SK-N-SH (cell line): ENCODE data around the gene LIAS. TPM values are rescaled to one million over a fixed set of nuclear protein-coding genes. Genes with fewer than 3 reads are reported as not detected.

ENCODE experiments used
- CTCF ChIA-PET: fragments of 300-600, 350-600 bp; formaldehyde crosslinking; extraction: SDS; loops from one replicate; lab custom pipeline; 2021; lab: Yijun Ruan, JAX
- POLR2A ChIA-PET: fragments of 350-600 bp; sonication (Branson Sonifier 250); formaldehyde crosslinking; extraction: SDS; loops from one replicate; lab custom pipeline; 2020; ENCODE audit warnings: antibody characterized with exemption, inconsistent platforms; lab: Yijun Ruan, JAX
- DNase-seq: peaks from one replicate; pipeline ENCODE4 v3.0.0; 2012
- H2AFZ ChIP-seq: fragments of 200-600 bp; sonication (generic); 2 replicates; pipeline ENCODE4 v1.8.1; 2016; ENCODE audit warnings: antibody characterized with exemption, mild to moderate bottlenecking, low read depth
- H3F3A ChIP-seq: fragments of 200-600 bp; sonication (generic); replicated peaks from 2 replicates; pipeline ENCODE3; 2016; ENCODE audit warnings: antibody characterized with exemption, mild to moderate bottlenecking; ENCODE audit not compliant: insufficient read depth
- H3K27ac ChIP-seq, 2 experiments: fragments of 200-500 bp in 1 of 2; fragments of 200-600 bp in 1 of 2; sonication (Bioruptor generic) in 1 of 2; sonication (generic), shearing (Covaris generic) in 1 of 2; 2 replicates each; pipeline versions ENCODE4 v1.5.1 to v1.6.1; 2014 to 2016; ENCODE audit warnings: low read depth in 2 of 2, inconsistent platforms in 1 of 2, low read length in 1 of 2, mild to moderate bottlenecking in 1 of 2, mixed read lengths in 1 of 2
- H3K27me3 ChIP-seq: fragments of 200-600 bp; sonication (generic), shearing (Covaris generic); 2 replicates; pipeline ENCODE4 v1.6.1; 2016; ENCODE audit warnings: mixed run types; ENCODE audit not compliant: insufficient read depth
- H3K36me3 ChIP-seq, 2 experiments: fragments of 200-500 bp in 1 of 2; fragments of 200-600 bp in 1 of 2; sonication (Bioruptor generic) in 1 of 2; sonication (generic) in 1 of 2; replicated peaks in 1 of 2; 2 replicates each; pipeline versions ENCODE3 to v1.5.1; 2014 to 2016; ENCODE audit warnings: low read length in 1 of 2, mild to moderate bottlenecking in 1 of 2; ENCODE audit not compliant: insufficient read depth in 2 of 2, control insufficient read depth in 1 of 2
- H3K4me1 ChIP-seq, 2 experiments: fragments of 200-500 bp in 1 of 2; fragments of 200-600 bp in 1 of 2; sonication (Bioruptor generic) in 1 of 2; sonication (generic), shearing (Covaris generic) in 1 of 2; 2 replicates each; pipeline versions ENCODE4 v1.5.1 to v1.6.1; 2014 to 2016; ENCODE audit warnings: low read depth in 1 of 2, low read length in 1 of 2, mixed run types in 1 of 2; ENCODE audit not compliant: insufficient read depth in 2 of 2, control insufficient read depth in 1 of 2
- H3K4me2 ChIP-seq: fragments of 200-600 bp; sonication (generic), shearing (Covaris generic); 2 replicates; pipeline ENCODE4 v1.6.1; 2017; ENCODE audit warnings: mixed run types
- H3K4me3 ChIP-seq, 2 experiments: fragments of 200-500 bp in 1 of 2; fragments of 200-600 bp in 1 of 2; sonication (Bioruptor generic) in 1 of 2; sonication (generic), shearing (Covaris generic) in 1 of 2; 2 replicates each; pipeline versions ENCODE4 v1.5.1 to v1.8.1; 2014 to 2016; ENCODE audit warnings: low read depth in 2 of 2, inconsistent platforms in 1 of 2, low read length in 1 of 2, mild to moderate bottlenecking in 1 of 2, mixed read lengths in 1 of 2, moderate library complexity in 1 of 2
- H3K79me2 ChIP-seq: fragments of 200-600 bp; sonication (generic); 2 replicates; pipeline ENCODE4 v1.8.1; 2017; ENCODE audit warnings: mild to moderate bottlenecking; ENCODE audit not compliant: insufficient read depth
- H3K9ac ChIP-seq: fragments of 200-600 bp; sonication (generic); 2 replicates; pipeline ENCODE4 v1.6.1; 2017; ENCODE audit warnings: mixed run types
- H3K9me2 ChIP-seq: fragments of 200-600 bp; sonication (generic); 2 replicates; pipeline ENCODE4 v1.6.1; 2017; ENCODE audit warnings: mixed run types
- H3K9me3 ChIP-seq: fragments of 200-600 bp; sonication (generic); 2 replicates; pipeline ENCODE4 v1.6.1; 2017; ENCODE audit warnings: mixed run types, mild to moderate bottlenecking, moderate library complexity
- H4K20me1 ChIP-seq: fragments of 200-600 bp; sonication (generic); 2 replicates; pipeline ENCODE4 v1.6.1; 2017; ENCODE audit warnings: mild to moderate bottlenecking, mixed run types; ENCODE audit not compliant: insufficient read depth
- CHD2 ChIP-seq: fragments of 150-350 bp; IDR thresholded peaks from 2 replicates; pipeline ENCODE4 v1.6.1; 2018; ENCODE audit warnings: low read length; ENCODE audit not compliant: partially characterized antibody
- ELF1 ChIP-seq: IDR thresholded peaks from 2 replicates; pipeline ENCODE4 v1.4.0; 2012
- FOSL2 ChIP-seq: IDR thresholded peaks from 2 replicates; pipeline ENCODE4 v1.4.0; 2012; ENCODE audit warnings: low read depth, mild to moderate bottlenecking, moderate library complexity, borderline replicate concordance
- GABPA ChIP-seq: IDR thresholded peaks from 2 replicates; pipeline ENCODE4 v1.4.0; 2012; ENCODE audit warnings: low read depth, mild to moderate bottlenecking
- GATA2 ChIP-seq: sonication (generic); formaldehyde crosslinking; IDR thresholded peaks from 2 replicates; pipeline ENCODE4 v1.5.0; 2020; ENCODE audit warnings: mild to moderate bottlenecking, missing genetic modification reagents
- JUND ChIP-seq: IDR thresholded peaks from 2 replicates; pipeline ENCODE4 v1.4.0; 2012
- MXI1 ChIP-seq: IDR thresholded peaks from 2 replicates; pipeline ENCODE4 v1.6.1; 2012; ENCODE audit warnings: mild to moderate bottlenecking, low read depth, low read length, improper control_type of control experiment
- NFIC ChIP-seq: IDR thresholded peaks from 2 replicates; pipeline ENCODE4 v1.4.0; 2012; ENCODE audit warnings: borderline replicate concordance
- NRF1 ChIP-seq: IDR thresholded peaks from 2 replicates; pipeline ENCODE4 v1.6.1; 2012; ENCODE audit warnings: low read depth, mild to moderate bottlenecking, low read length
- POLR2AphosphoS5 ChIP-seq: IDR thresholded peaks from 2 replicates; pipeline ENCODE4 v1.6.1; 2012; ENCODE audit warnings: low read depth, low read length
- RCOR1 ChIP-seq: fragments of 150-350 bp; IDR thresholded peaks from 2 replicates; pipeline ENCODE4 v1.6.1; 2017; ENCODE audit warnings: antibody characterized with exemption, low read length
- SIN3A ChIP-seq: IDR thresholded peaks from 2 replicates; pipeline ENCODE4 v1.6.1; 2012; ENCODE audit warnings: low read depth, mild to moderate bottlenecking, low read length, moderate library complexity, borderline replicate concordance
- SMC3 ChIP-seq: IDR thresholded peaks from 2 replicates; pipeline ENCODE4 v1.6.1; 2012; ENCODE audit warnings: low read depth, low read length, improper control_type of control experiment
- TAF1 ChIP-seq: IDR thresholded peaks from 2 replicates; pipeline ENCODE4 v1.6.1; 2012; ENCODE audit warnings: low read depth, mild to moderate bottlenecking, low read length, moderate library complexity, borderline replicate concordance
- TCF12 ChIP-seq: IDR thresholded peaks from 2 replicates; pipeline ENCODE4 v1.4.0; 2012
- TEAD4 ChIP-seq: IDR thresholded peaks from 2 replicates; pipeline ENCODE4 v1.4.0; 2012; ENCODE audit warnings: mild to moderate bottlenecking, borderline replicate concordance; ENCODE audit not compliant: insufficient read depth
- YY1 ChIP-seq: IDR thresholded peaks from 2 replicates; pipeline ENCODE4 v1.4.0; 2012; ENCODE audit warnings: low read depth, mild to moderate bottlenecking
- WGBS: methylation state at CpG from one replicate; pipeline ENCODE4 v1.1.6; 2017; ENCODE audit warnings: low lambda C conversion rate; 5-methylcytosine and 5-hydroxymethylcytosine counted together
- polyA plus RNA-seq, 3 experiments: library from polyadenylated mRNA; depleted of rRNA; stranded (reverse); fragments of >200 nt; gene quantifications; 2 replicates each; pipeline ENCODE4 v1.2.3, GENCODE V29; 2012
- TF ChIP-seq, protein P1 (sequence below): fragments of 150-350 bp; IDR thresholded peaks from 2 replicates; pipeline ENCODE4 v1.6.1; 2017; ENCODE audit warnings: antibody characterized with exemption, low read length, low read depth, borderline replicate concordance
- TF ChIP-seq, protein P2 (sequence below): IDR thresholded peaks from 2 replicates; pipeline ENCODE4 v1.4.0; 2012; ENCODE audit warnings: low read depth
- TF ChIP-seq, protein P3 (sequence below): IDR thresholded peaks from 2 replicates; pipeline ENCODE4; 2012
- TF ChIP-seq, protein P4 (sequence below): fragments of 200-600 bp; sonication (generic); IDR thresholded peaks from 2 replicates; pipeline ENCODE4 v1.6.1; 2017; ENCODE audit warnings: antibody characterized with exemption, mild to moderate bottlenecking, moderate library complexity
- TF ChIP-seq, protein P5 (sequence below): fragments of 150-350 bp; IDR thresholded peaks from 2 replicates; pipeline ENCODE4 v1.6.1; 2016; ENCODE audit warnings: mild to moderate bottlenecking, low read depth, low read length
- TF ChIP-seq, protein P6 (sequence below): IDR thresholded peaks from 2 replicates; pipeline ENCODE4 v1.4.0; 2012; ENCODE audit warnings: low read depth, borderline replicate concordance

The LIAS gene
- polyA plus RNA-seq, 1 of the 3 experiments (the other 2 are of a cell fraction) = 9.2 TPM

DNA sequence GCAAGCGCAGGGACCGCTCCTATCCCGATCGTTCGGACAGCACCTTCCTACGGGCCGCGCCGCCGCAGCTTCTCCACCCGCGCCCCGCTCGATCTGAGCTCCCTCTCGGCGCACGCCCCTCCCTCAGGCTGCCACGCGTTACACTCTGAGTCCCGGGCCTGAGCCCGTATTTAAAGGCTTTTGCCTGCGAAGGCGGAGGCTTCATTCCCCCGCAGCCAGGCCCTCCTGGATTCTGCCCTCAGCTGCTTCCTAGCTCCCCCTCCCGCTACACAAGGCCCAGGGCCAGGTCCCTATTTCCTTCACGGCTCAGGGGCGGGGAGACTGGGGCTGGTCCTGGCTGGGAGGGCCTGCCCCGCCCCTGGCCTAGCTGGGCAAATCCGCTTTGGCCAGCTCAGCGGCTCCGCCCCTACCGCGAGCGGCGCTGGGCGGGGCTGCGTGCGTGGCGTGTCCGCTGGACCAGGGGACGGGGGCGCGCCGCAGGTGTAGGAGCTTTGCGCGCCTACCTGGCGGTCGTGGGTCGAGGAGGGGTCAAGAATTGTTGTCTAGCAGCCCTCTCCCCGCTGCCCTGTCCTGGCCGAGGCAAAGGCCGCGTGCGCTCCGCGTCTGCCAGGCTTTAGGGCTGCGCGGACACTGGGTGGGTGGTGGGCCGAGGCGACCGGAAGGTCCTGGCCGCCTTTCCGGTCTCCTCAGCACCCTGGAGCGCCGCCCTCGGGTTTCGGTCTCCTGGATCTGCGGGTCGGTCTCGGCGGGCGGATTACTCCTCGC is 68.6 kb downstream of the LIAS start, which contains the start of gene UGDH:
Gene UGDH (minus strand): TSS at position 144 of the 765 bp plus-strand sequence. CDS start 5,927 bp downstream, outside the sequence.
- peak; percentile 98 for TF ChIP-seq POLR2AphosphoS5
- 0 out of 2 replicates have a peak, but pooled peaks have one; percentile 5 for TF ChIP-seq FOSL2
- no peak for TF ChIP-seq JUND
- TF ChIP-seq, protein P1, sequence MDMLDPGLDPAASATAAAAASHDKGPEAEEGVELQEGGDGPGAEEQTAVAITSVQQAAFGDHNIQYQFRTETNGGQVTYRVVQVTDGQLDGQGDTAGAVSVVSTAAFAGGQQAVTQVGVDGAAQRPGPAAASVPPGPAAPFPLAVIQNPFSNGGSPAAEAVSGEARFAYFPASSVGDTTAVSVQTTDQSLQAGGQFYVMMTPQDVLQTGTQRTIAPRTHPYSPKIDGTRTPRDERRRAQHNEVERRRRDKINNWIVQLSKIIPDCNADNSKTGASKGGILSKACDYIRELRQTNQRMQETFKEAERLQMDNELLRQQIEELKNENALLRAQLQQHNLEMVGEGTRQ = no peak
- no peak for TF ChIP-seq GATA2 (CRISPR knock-in tag)
- TF ChIP-seq, protein P2, sequence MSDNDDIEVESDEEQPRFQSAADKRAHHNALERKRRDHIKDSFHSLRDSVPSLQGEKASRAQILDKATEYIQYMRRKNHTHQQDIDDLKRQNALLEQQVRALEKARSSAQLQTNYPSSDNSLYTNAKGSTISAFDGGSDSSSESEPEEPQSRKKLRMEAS = peak; percentile 85
- TF ChIP-seq SMC3 = no peak
- peak; percentile 74 for TF ChIP-seq MXI1
- TF ChIP-seq, protein P3, sequence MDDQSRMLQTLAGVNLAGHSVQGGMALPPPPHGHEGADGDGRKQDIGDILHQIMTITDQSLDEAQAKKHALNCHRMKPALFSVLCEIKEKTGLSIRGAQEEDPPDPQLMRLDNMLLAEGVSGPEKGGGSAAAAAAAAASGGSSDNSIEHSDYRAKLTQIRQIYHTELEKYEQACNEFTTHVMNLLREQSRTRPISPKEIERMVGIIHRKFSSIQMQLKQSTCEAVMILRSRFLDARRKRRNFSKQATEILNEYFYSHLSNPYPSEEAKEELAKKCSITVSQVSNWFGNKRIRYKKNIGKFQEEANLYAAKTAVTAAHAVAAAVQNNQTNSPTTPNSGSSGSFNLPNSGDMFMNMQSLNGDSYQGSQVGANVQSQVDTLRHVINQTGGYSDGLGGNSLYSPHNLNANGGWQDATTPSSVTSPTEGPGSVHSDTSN = no peak; the same call in 1 of the 2 replicates
- peak; percentile 90 for TF ChIP-seq TAF1
- TF ChIP-seq GABPA = peak; percentile 88
- TF ChIP-seq RCOR1 = no peak
- TF ChIP-seq TCF12 = peak; percentile 36
- no peak; the same call in 1 of the 2 replicates for TF ChIP-seq NRF1
- TF ChIP-seq SIN3A = peak; percentile 95
- TF ChIP-seq NFIC = no peak
- TF ChIP-seq, protein P4, sequence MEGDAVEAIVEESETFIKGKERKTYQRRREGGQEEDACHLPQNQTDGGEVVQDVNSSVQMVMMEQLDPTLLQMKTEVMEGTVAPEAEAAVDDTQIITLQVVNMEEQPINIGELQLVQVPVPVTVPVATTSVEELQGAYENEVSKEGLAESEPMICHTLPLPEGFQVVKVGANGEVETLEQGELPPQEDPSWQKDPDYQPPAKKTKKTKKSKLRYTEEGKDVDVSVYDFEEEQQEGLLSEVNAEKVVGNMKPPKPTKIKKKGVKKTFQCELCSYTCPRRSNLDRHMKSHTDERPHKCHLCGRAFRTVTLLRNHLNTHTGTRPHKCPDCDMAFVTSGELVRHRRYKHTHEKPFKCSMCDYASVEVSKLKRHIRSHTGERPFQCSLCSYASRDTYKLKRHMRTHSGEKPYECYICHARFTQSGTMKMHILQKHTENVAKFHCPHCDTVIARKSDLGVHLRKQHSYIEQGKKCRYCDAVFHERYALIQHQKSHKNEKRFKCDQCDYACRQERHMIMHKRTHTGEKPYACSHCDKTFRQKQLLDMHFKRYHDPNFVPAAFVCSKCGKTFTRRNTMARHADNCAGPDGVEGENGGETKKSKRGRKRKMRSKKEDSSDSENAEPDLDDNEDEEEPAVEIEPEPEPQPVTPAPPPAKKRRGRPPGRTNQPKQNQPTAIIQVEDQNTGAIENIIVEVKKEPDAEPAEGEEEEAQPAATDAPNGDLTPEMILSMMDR = peak; percentile 11; the same call in 1 of the 2 replicates
- no peak for TF ChIP-seq TEAD4
- TF ChIP-seq CHD2 = peak; percentile 55
- TF ChIP-seq, protein P5, sequence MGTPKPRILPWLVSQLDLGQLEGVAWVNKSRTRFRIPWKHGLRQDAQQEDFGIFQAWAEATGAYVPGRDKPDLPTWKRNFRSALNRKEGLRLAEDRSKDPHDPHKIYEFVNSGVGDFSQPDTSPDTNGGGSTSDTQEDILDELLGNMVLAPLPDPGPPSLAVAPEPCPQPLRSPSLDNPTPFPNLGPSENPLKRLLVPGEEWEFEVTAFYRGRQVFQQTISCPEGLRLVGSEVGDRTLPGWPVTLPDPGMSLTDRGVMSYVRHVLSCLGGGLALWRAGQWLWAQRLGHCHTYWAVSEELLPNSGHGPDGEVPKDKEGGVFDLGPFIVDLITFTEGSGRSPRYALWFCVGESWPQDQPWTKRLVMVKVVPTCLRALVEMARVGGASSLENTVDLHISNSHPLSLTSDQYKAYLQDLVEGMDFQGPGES = no peak
- TF ChIP-seq, protein P6, sequence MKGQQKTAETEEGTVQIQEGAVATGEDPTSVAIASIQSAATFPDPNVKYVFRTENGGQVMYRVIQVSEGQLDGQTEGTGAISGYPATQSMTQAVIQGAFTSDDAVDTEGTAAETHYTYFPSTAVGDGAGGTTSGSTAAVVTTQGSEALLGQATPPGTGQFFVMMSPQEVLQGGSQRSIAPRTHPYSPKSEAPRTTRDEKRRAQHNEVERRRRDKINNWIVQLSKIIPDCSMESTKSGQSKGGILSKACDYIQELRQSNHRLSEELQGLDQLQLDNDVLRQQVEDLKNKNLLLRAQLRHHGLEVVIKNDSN = no peak
- TF ChIP-seq YY1 = no peak
- peak; percentile 22; the same call in 1 of the 2 replicates for TF ChIP-seq ELF1
- ChIA-PET CTCF (interaction anchor here (0.8 to 2.2 kb wide), 2 partner anchors 58 to 69 kb away, joined by 3 to 10 read pairs; partner anchors contain the start of genes LIAS and RPL9), POLR2A (interaction anchor here (0.6 to 2.6 kb wide), 17 partner anchors 10 to 528 kb away, joined by 3 to 40 read pairs (median 4); partner anchors contain the start of genes LIAS, RPL9, SMIM14 and UBE2K)
- Histone ChIP-seq H2AFZ (peak within 1 kb of the TSS; percentile 54), H3K27ac (peak within 1 kb of the TSS; percentile 92 to 96), H3K79me2 (peaks cover 77% of the 10 kb centered on the region), H3K4me2 (peak within 1 kb of the TSS; percentile 84), H3K36me3 (peaks cover 0 to 35% of the 10 kb centered on the region in 2 experiments), H4K20me1 (no peaks in the 10 kb centered on the region), H3K9ac (peak within 1 kb of the TSS; percentile 94), H3K4me1 (peaks cover 3 to 6% of the 10 kb centered on the region in 2 experiments; a peak in 2 of 4 replicates), H3K27me3 (no peaks in the 10 kb centered on the region), H3K9me3 (no peaks in the 10 kb centered on the region), H3K9me2 (no peaks in the 10 kb centered on the region), H3K4me3 (peak within 1 kb of the TSS; percentile 84 to 89), H3F3A (peaks cover 15% of the 10 kb centered on the region)
- peak; percentile 98 for DNase-seq
- under 1% methylated on average over 24 of the region's 73 CpGs for WGBS
